DND-41 (cell line): Measurements from ENCODE around the gene SHC4.

Source experiments
- ATAC-seq: fragments of 200-7000 bp; cut with Tn5 transposase; 3 replicates; pipeline ENCODE4 v1.9.1; 2021; ENCODE audit warnings: low read depth; ENCODE audit not compliant: insufficient read depth
- DNase-seq: peaks from one replicate; pipeline ENCODE4 v3.0.0-alpha.2; 2020
- H2AFZ ChIP-seq: 2 replicates; pipeline ENCODE4 v1.6.0; 2012; ENCODE audit warnings: low read depth, low read length
- H3K27ac ChIP-seq: 2 replicates; pipeline ENCODE4 v1.5.1; 2012; ENCODE audit warnings: low read length, inconsistent platforms
- H3K27me3 ChIP-seq: fragments of 200-600 bp; sonication (generic); 2 replicates; pipeline ENCODE4 v1.6.0; 2012; ENCODE audit warnings: low read length, mild to moderate bottlenecking, inconsistent platforms; ENCODE audit not compliant: insufficient read depth, poor library complexity
- H3K36me3 ChIP-seq: 2 replicates; pipeline ENCODE4 v1.5.1; 2012; ENCODE audit warnings: low read length, inconsistent platforms; ENCODE audit not compliant: insufficient read depth
- H3K4me1 ChIP-seq: 2 replicates; pipeline ENCODE4 v1.5.1; 2012; ENCODE audit warnings: mild to moderate bottlenecking, low read length; ENCODE audit not compliant: insufficient read depth
- H3K4me2 ChIP-seq: 2 replicates; pipeline ENCODE4 v1.6.0; 2012; ENCODE audit warnings: mild to moderate bottlenecking, moderate library complexity, low read length, inconsistent platforms; ENCODE audit not compliant: insufficient read depth
- H3K4me3 ChIP-seq, 2 experiments: fragments of 200-600 bp in 1 of 2; shearing (Covaris generic) in 1 of 2; 2 replicates each; pipeline ENCODE4 v1.5.1; 2012 to 2016; ENCODE audit warnings: inconsistent platforms in 2 of 2, low read length in 2 of 2, mild to moderate bottlenecking in 2 of 2, low read depth in 1 of 2, moderate library complexity in 1 of 2
- H3K79me2 ChIP-seq: 2 replicates; pipeline ENCODE4 v1.6.0; 2012; ENCODE audit warnings: low read length, inconsistent platforms; ENCODE audit not compliant: insufficient read depth
- H3K9ac ChIP-seq: 2 replicates; pipeline ENCODE4 v1.6.0; 2012; ENCODE audit warnings: low read depth, mild to moderate bottlenecking, inconsistent platforms, low read length, moderate library complexity
- H3K9me3 ChIP-seq: 2 replicates; pipeline ENCODE4 v1.5.1; 2012; ENCODE audit warnings: low read length, moderate library complexity, mild to moderate bottlenecking, inconsistent platforms; ENCODE audit not compliant: insufficient read depth, severe bottlenecking
- H4K20me1 ChIP-seq: 2 replicates; pipeline ENCODE4 v1.6.0; 2012; ENCODE audit warnings: low read length; ENCODE audit not compliant: insufficient read depth
- EZH2 ChIP-seq: IDR thresholded peaks from 3 replicates; pipeline ENCODE4 v1.6.1; 2012; ENCODE audit warnings: borderline replicate concordance, low read depth, mild to moderate bottlenecking, moderate library complexity, low read length, inconsistent platforms; ENCODE audit not compliant: severe bottlenecking
- TF ChIP-seq, protein P1 (sequence below): IDR thresholded peaks from 2 replicates; pipeline ENCODE4 v1.5.1; 2012; ENCODE audit warnings: borderline replicate concordance, low read length, moderate library complexity, mild to moderate bottlenecking; ENCODE audit not compliant: poor library complexity, severe bottlenecking; ENCODE audit errors: extremely low read depth

SHC4 gene

GRCh38 chr15:48968066-48968465 lies 4.3 kb upstream of the SHC4 start:
- ATAC-seq = no peak
- Histone ChIP-seq H3K9me3 (no peaks in the 10 kb centered on the region), H2AFZ (no peak overlapping the region)

GRCh38 chr15:48967336-48967735 lies 3.6 kb upstream of the SHC4 start:
- Histone ChIP-seq H3K4me2 (peak overlapping the region; percentile 48), H3K27ac (peak overlapping the region; percentile 96), H3K9ac (peak overlapping the region; percentile 47)

More at GRCh38 chr15:48968066-48968465, 4.3 kb upstream of the SHC4 start:
- peaks cover 26% of the 10 kb centered on the region for H3K4me1 ChIP-seq
- no peak overlapping the region for H3K27ac ChIP-seq
- TF ChIP-seq EZH2 = no peak
- TF ChIP-seq, protein P1, sequence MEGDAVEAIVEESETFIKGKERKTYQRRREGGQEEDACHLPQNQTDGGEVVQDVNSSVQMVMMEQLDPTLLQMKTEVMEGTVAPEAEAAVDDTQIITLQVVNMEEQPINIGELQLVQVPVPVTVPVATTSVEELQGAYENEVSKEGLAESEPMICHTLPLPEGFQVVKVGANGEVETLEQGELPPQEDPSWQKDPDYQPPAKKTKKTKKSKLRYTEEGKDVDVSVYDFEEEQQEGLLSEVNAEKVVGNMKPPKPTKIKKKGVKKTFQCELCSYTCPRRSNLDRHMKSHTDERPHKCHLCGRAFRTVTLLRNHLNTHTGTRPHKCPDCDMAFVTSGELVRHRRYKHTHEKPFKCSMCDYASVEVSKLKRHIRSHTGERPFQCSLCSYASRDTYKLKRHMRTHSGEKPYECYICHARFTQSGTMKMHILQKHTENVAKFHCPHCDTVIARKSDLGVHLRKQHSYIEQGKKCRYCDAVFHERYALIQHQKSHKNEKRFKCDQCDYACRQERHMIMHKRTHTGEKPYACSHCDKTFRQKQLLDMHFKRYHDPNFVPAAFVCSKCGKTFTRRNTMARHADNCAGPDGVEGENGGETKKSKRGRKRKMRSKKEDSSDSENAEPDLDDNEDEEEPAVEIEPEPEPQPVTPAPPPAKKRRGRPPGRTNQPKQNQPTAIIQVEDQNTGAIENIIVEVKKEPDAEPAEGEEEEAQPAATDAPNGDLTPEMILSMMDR = no peak
- H3K4me3 ChIP-seq = no peak overlapping the region
- no peak for DNase-seq
- no peak overlapping the region for H3K9ac ChIP-seq
- H4K20me1 ChIP-seq = no peaks in the 10 kb centered on the region
- no peaks in the 10 kb centered on the region for H3K79me2 ChIP-seq
- H3K27me3 ChIP-seq = no peaks in the 10 kb centered on the region
- no peak overlapping the region for H3K4me2 ChIP-seq
- H3K36me3 ChIP-seq = no peaks in the 10 kb centered on the region

GRCh38 chr15:48966595-48967301 lies 3.0 kb upstream of the SHC4 start:
- DNase-seq (peak; percentile 74), ATAC-seq (peak; percentile 99)
- Histone ChIP-seq H3K4me1 (peaks cover 26% of the 10 kb centered on the region), H3K4me3 (peak overlapping the region in 1 of 2 experiments; percentile 33; a peak in 2 of 4 replicates), H3K36me3 (no peaks in the 10 kb centered on the region), H3K9ac (peak overlapping the region; percentile 47), H3K27me3 (no peaks in the 10 kb centered on the region), H3K9me3 (no peaks in the 10 kb centered on the region), H2AFZ (peak overlapping the region; percentile 86), H4K20me1 (no peaks in the 10 kb centered on the region), H3K79me2 (no peaks in the 10 kb centered on the region), H3K4me2 (peak overlapping the region; percentile 48), H3K27ac (peak overlapping the region; percentile 96)
- TF ChIP-seq EZH2 = no peak
- TF ChIP-seq, protein P1 = no peak

More at GRCh38 chr15:48967336-48967735, 3.6 kb upstream of the SHC4 start:
- Histone ChIP-seq H3K4me1 (peaks cover 26% of the 10 kb centered on the region), H3K4me3 (peak overlapping the region in 1 of 2 experiments; percentile 33; a peak in 1 of 4 replicates), H3K36me3 (no peaks in the 10 kb centered on the region), H3K27me3 (no peaks in the 10 kb centered on the region), H2AFZ (peak overlapping the region; percentile 86), H3K79me2 (no peaks in the 10 kb centered on the region), H3K9me3 (no peaks in the 10 kb centered on the region), H4K20me1 (no peaks in the 10 kb centered on the region)
- DNase-seq (peak; percentile 7), ATAC-seq (no peak)
- TF ChIP-seq EZH2 = no peak

DNA sequence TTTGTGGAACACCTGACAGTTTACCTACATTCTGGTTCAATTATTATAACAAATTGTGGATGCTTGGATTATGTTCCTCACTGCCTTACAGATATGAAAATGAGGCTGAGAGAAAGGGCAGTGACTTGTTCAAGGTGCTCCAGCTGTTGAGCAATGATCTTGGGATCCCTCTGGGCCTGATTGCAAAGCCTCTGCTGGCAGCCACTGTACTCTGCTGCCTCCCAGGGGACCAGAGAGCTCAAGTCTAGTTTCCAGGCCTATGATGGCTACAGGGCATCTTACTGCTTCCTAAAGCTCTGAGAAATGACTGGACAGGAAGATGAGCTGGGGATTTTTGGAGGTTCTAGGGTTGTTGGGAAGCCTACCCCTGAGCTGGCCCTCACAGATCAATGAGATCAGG lies 2.3 kb upstream of the SHC4 start:
- H3K9ac ChIP-seq = peak overlapping the region; percentile 32
- H3K4me1 ChIP-seq = peaks cover 26% of the 10 kb centered on the region
- no peaks in the 10 kb centered on the region for H3K27me3 ChIP-seq
- no peaks in the 10 kb centered on the region for H3K36me3 ChIP-seq
- H3K27ac ChIP-seq = peak overlapping the region; percentile 96
- H3K4me3 ChIP-seq = no peak overlapping the region
- peak overlapping the region; percentile 86 for H2AFZ ChIP-seq
- no peaks in the 10 kb centered on the region for H3K9me3 ChIP-seq
- H3K4me2 ChIP-seq = peak overlapping the region; percentile 48
- ATAC-seq = peak; percentile 51
- TF ChIP-seq EZH2 = no peak
- TF ChIP-seq, protein P1 = peak; percentile 58
- H4K20me1 ChIP-seq = no peaks in the 10 kb centered on the region
- peak; percentile 57 for DNase-seq
- H3K79me2 ChIP-seq = no peaks in the 10 kb centered on the region
